Measurements from ENCODE around the gene RRAGC.

RRAGC gene, protein sequence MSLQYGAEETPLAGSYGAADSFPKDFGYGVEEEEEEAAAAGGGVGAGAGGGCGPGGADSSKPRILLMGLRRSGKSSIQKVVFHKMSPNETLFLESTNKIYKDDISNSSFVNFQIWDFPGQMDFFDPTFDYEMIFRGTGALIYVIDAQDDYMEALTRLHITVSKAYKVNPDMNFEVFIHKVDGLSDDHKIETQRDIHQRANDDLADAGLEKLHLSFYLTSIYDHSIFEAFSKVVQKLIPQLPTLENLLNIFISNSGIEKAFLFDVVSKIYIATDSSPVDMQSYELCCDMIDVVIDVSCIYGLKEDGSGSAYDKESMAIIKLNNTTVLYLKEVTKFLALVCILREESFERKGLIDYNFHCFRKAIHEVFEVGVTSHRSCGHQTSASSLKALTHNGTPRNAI

GRCh38 chr1:38859561-38860453 is at the start of gene RRAGC:
Gene RRAGC (minus strand): TSS chr1:38859772. CDS start chr1:38859646, 126 bp downstream.
- peak; percentile 97 for DNase-seq

DNA sequence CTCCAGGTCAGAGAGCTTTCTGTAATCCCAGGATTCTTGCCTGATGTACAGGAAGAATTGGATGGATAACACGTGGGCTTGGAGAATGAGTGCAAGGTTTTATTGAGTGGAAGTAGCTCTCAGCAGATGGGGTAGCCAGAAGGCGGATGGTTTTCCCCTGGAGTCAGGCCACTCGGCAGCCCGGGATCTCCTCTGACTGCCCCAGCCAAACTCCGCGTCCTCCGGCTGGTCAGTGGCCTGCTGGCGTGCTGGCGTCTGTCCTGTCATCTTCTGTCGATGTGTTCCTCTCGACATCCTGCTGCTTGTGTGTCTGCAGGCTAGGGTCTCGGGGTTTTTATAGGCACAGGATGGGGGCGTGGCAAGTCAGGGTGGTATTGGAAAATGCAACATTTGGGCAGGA is 49.2 kb upstream of the RRAGC start:
- DNase-seq: no peak

GRCh38 chr1:38905985-38906384 is 46.4 kb upstream of the RRAGC start:
- no peak for DNase-seq

GRCh38 chr1:38899560-38899959 is 40.0 kb upstream of the RRAGC start:
- no peak for DNase-seq

- no peak for DNase-seq
Measured at GRCh38 chr1:38898653-38899230, 39.2 kb upstream of the RRAGC start.

- DNase-seq: no peak
Measured at GRCh38 chr1:38896169-38896568, 36.6 kb upstream of the RRAGC start.

GRCh38 chr1:38892976-38893375 is 33.4 kb upstream of the RRAGC start:
- no peak for DNase-seq

DNA sequence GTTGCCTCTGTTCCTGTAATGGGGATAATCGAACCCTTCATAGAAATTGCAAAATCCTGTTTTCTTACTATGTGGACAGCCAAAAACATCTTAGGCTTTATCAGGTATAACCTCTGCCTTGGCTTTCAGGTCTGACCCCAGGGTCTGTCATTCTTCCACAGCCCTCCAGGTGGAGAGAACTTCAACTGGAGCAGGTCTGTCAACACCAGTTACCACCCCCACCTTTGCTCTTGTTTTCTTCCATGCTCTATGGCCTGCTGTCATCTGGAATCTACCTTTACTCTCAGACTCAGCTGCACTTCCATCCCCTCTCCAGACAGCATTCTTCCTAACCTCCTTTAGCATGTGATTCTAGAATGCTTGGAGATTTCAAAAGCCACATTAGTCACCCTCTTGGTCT is 32.2 kb upstream of the RRAGC start:
- DNase-seq: no peak

DNA sequence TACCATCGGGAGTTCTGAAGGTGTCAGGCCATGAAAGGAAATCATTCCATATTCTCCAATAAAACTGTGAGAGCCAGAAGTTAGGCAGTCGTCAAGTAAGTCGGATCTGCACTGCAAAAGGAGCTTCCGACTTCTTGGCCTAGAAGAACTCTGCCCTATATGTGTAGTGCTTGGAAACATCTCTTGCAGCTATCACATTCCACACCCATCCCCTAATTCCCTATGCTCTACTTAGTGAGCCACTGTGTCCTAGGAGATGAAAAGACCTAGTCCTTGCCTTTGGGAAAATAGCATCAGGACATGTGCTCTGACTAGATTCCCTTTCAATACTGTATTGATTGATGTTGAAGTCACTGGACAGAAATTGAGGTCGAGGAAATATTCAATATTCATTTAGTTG is 30.0 kb upstream of the RRAGC start:
- DNase-seq: no peak

- DNase-seq: no peak
Measured at GRCh38 chr1:38888423-38889333, 29.1 kb upstream of the RRAGC start.

DNA sequence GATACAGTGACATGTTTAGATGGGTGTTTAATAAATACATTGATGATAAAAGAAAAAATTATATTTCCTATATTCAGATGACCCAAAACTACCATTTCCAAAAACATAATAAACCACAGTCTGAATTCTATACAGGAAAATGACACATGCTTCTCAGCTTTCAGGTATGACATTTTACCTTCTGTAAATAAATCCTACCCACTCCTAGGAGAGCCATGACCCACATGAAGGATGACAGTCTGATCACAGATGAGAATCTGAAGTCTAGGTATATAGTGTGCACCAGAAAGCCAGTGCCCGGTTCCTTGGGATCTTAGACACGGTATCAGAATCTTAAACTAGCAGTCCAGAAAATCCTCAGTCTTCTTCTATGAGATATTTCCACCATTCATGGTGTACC is 25.5 kb upstream of the RRAGC start:
- no peak for DNase-seq

DNA sequence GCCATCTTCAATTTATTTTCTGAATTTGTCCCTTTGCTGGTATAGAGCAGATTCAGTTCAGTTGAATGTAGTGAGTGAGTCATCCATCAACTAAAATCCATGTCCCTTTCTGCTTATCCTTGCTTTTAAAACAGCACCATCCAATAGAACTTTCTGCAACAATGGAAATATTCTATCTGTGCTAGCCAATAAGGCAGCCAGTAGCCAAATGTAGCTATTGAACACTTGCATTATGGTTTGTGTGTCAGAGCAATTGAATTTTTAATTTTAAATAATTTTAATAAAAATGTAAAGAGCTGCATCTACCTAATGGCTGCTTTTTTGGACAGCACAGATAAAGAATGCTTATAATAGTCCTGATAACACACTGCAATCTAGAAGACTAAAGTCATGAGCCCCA is 21.9 kb upstream of the RRAGC start, which contains the start of gene GJA9:
Gene GJA9, minus strand, starts transcription at position 101 of the 400 bp plus-strand sequence. CDS start 5,489 bp downstream, outside the sequence.
- DNase-seq: no peak

GRCh38 chr1:38875811-38876210 is 16.2 kb upstream of the RRAGC start:
- DNase-seq: no peak

- DNase-seq: peak; percentile 98
Measured at GRCh38 chr1:38873027-38873969, 13.7 kb upstream of the RRAGC start, which contains the start of gene MYCBP. Gene MYCBP (minus strand): TSS chr1:38873348. CDS start chr1:38873305, 43 bp downstream.

DNA sequence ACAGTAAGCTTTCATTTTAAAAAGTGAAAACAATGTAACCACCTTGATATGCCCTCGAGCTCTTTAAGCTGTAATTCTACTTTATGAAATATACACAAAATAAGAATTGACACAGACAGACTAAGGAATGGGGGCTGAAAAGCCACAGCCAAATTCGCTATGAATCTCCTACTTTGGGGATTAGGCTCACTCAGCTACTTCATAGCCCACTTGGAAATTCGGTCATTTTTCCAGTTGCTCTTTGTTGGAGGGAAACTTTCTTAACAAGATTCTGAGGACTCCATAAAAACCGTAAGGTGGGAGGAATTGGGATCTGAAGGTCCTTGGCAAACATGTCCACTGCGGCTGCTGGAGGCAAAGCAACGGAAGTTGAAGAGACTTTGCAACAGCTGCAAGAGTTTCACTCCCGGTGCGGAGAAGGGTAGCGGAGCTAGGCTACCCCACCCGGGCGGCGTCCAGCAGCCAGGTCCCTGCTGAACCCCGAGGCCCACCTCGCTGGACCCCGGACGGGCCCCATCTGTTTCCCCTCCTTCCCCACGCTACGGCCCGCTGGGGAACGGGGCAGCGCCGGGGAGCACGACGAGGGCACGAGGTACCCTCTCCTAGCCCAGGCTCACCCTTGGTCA is 12.9 kb upstream of the RRAGC start:
- DNase-seq: peak; percentile 22

- DNase-seq: no peak
Measured at GRCh38 chr1:38870996-38871395, 11.4 kb upstream of the RRAGC start.

DNA sequence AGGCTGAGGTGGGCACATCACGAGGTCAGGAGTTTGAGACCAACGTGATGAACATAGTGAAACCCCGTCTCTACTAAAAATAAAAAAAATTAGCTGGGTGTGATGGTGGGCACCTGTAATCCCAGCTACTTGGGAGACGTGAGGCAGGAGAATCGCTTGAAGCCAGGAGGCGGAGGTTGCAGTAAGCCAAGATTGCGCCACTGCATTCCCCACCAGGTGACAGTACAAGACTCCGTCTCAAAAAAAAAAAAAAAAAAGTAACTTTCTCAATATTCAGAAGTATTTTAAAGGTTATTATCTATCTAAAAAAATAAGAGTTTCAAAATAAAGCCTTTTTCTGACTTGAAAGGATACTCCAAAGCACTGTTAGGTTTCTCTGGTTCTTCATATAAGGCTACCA is 7.6 kb upstream of the RRAGC start:
- no peak for DNase-seq

DNA sequence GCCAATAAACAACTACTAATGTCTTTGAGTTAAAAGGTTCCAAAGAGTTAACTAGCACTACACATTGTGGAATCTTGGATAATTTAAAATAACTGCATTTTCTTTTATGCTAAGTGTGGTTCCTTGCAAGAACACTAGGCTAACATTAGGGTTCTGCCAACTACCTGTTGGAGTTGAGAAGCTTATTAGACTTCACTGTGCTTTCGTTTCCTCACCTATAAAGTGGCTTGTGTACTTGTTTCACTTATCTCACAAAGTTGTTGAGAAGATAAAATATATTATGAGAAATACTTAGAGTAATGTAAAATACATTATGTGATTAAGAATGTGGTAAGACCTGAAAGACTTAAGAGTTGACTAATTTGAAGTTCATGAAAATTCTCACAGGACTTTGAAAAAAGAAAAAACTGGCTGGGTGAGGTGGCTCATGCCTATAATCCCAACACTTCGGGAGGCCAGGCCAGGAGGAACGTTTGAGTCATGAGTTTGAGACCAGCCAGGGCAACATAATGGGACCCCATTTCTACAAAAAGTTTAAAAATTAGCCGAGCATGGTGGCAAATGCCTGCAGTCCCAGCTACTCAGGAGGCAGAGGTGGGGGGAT is 5.6 kb upstream of the RRAGC start:
- no peak for DNase-seq

- no peak for DNase-seq
Measured at GRCh38 chr1:38860454-38860795, 853 bp upstream of the RRAGC start.
